Activated B cell treated with CpG ODN at 0.5 μM for 24 hours (primary cell): Measurements from ENCODE around the gene SEMA6A. TPM values are rescaled to one million over a fixed set of nuclear protein-coding genes. Genes with fewer than 3 reads are reported as not detected.

Experiments
- ATAC-seq: fragments of 200-7000 bp; cut with Tn5 transposase; one replicate; pipeline ENCODE4 v1.10.0; 2021; ENCODE audit warnings: low read depth, mild to moderate bottlenecking, moderate library complexity
- CTCF ChIA-PET: fragments of 350-600 bp; sonication (Branson Sonifier 250); formaldehyde crosslinking; loops from one replicate; lab custom pipeline; 2021; ENCODE audit warnings: antibody characterized with exemption; lab: Charles Lee
- POLR2A ChIA-PET: fragments of 350-600 bp; sonication (Branson Sonifier 250); formaldehyde crosslinking; loops from one replicate; lab custom pipeline; 2021; ENCODE audit warnings: antibody characterized with exemption; lab: Charles Lee
- DNase-seq: peaks from one replicate; pipeline ENCODE4 v3.0.0; 2022
- H3K27ac Mint-ChIP-seq: one replicate; pipeline ENCODE4 v1.8.0; 2020; ENCODE audit warnings: mixed read lengths
- H3K27me3 Mint-ChIP-seq: one replicate; pipeline ENCODE4 v1.8.0; 2021; ENCODE audit warnings: mixed read lengths
- H3K36me3 Mint-ChIP-seq: one replicate; pipeline ENCODE4 v1.8.0; 2021; ENCODE audit warnings: low read depth, mixed read lengths
- H3K4me1 Mint-ChIP-seq: one replicate; pipeline ENCODE4 v1.8.0; 2021; ENCODE audit warnings: mixed read lengths
- H3K4me3 Mint-ChIP-seq: one replicate; pipeline ENCODE4 v1.8.0; 2020; ENCODE audit warnings: mild to moderate bottlenecking, mixed read lengths
- H3K9me3 Mint-ChIP-seq: one replicate; pipeline ENCODE4 v1.8.0; 2020; ENCODE audit warnings: mixed read lengths
- CTCF ChIP-seq: fragments of 200-600 bp; IDR thresholded peaks from one replicate; pipeline ENCODE4 v1.8.0; 2022; ENCODE audit warnings: antibody characterized with exemption, mild to moderate bottlenecking
- intact Hi-C: fragments of 100-400 bp; cut with micrococcal nuclease; formaldehyde crosslinking; loops from one replicate; pipeline ENCODE4 v1.15.1; 2024
- total RNA-seq: library from RNA; stranded (reverse); gene quantifications from 2 replicates; pipeline ENCODE4 v1.2.3, GENCODE V29; 2022

The SEMA6A gene
- total RNA-seq, 1 donor from 2014 or later, result 0.20 TPM

- intact Hi-C loops, result no loop called here
- TF ChIP-seq CTCF, result no peak
- peaks cover 13% of the 10 kb centered on the region for H3K27me3 Mint-ChIP-seq
- H3K36me3 Mint-ChIP-seq, result no peaks in the 10 kb centered on the region
- ChIA-PET POLR2A (no interaction called here), CTCF (no interaction called here)
- no peak overlapping the region for H3K27ac Mint-ChIP-seq
- DNase-seq (no peak), ATAC-seq (no peak)
- H3K4me3 Mint-ChIP-seq, result no peak overlapping the region
- peaks cover 12% of the 10 kb centered on the region for H3K4me1 Mint-ChIP-seq
- no peaks in the 10 kb centered on the region for H3K9me3 Mint-ChIP-seq
Measured at GRCh38 chr5:116564756-116565490, 9.7 kb downstream of the SEMA6A start.

- H3K9me3 Mint-ChIP-seq, result no peaks in the 10 kb centered on the region
- H3K4me3 Mint-ChIP-seq, result no peak overlapping the region
- intact Hi-C loops, result no loop called here
- no peaks in the 10 kb centered on the region for H3K36me3 Mint-ChIP-seq
- no peak for ATAC-seq
- peaks cover 17% of the 10 kb centered on the region for H3K4me1 Mint-ChIP-seq
- DNase-seq, result no peak
- H3K27me3 Mint-ChIP-seq, result peaks cover 9% of the 10 kb centered on the region
- no peak for TF ChIP-seq CTCF
- ChIA-PET CTCF (no interaction called here), POLR2A (no interaction called here)
- no peak overlapping the region for H3K27ac Mint-ChIP-seq
Measured at GRCh38 chr5:116564312-116564711, 10.3 kb downstream of the SEMA6A start.

- Mint-ChIP-seq H3K27me3 (peaks cover 4% of the 10 kb centered on the region), H3K9me3 (no peaks in the 10 kb centered on the region), H3K4me3 (no peak overlapping the region), H3K4me1 (peaks cover 22% of the 10 kb centered on the region), H3K27ac (no peak overlapping the region), H3K36me3 (no peaks in the 10 kb centered on the region)
- ChIA-PET POLR2A (no interaction called here), CTCF (no interaction called here)
- no peak for TF ChIP-seq CTCF
- ATAC-seq, result no peak
- DNase-seq, result no peak
- intact Hi-C loops, result no loop called here
Measured at GRCh38 chr5:116563736-116564308, 10.8 kb downstream of the SEMA6A start.

- H3K27ac Mint-ChIP-seq, result no peak overlapping the region
- no peaks in the 10 kb centered on the region for H3K9me3 Mint-ChIP-seq
- no peak for DNase-seq
- intact Hi-C loops, result no loop called here
- no peak overlapping the region for H3K4me3 Mint-ChIP-seq
- no peak for ATAC-seq
- no peaks in the 10 kb centered on the region for H3K36me3 Mint-ChIP-seq
- ChIA-PET POLR2A (no interaction called here), CTCF (no interaction called here)
- peaks cover 22% of the 10 kb centered on the region for H3K4me1 Mint-ChIP-seq
- TF ChIP-seq CTCF, result no peak
- peaks cover 4% of the 10 kb centered on the region for H3K27me3 Mint-ChIP-seq
Measured at GRCh38 chr5:116562669-116563068, 12.0 kb downstream of the SEMA6A start.

GRCh38 chr5:116561658-116562057 is 13.0 kb downstream of the SEMA6A start:
- H3K9me3 Mint-ChIP-seq, result no peaks in the 10 kb centered on the region
- ATAC-seq (no peak), DNase-seq (no peak)
- no peaks in the 10 kb centered on the region for H3K36me3 Mint-ChIP-seq
- no peak for TF ChIP-seq CTCF
- peaks cover 22% of the 10 kb centered on the region for H3K4me1 Mint-ChIP-seq
- no peak overlapping the region for H3K27ac Mint-ChIP-seq
- H3K4me3 Mint-ChIP-seq, result no peak overlapping the region
- POLR2A ChIA-PET, result no interaction called here
- intact Hi-C loops, result no loop called here
- no peaks in the 10 kb centered on the region for H3K27me3 Mint-ChIP-seq
- CTCF ChIA-PET, result no interaction called here
